Uterus (tissue), 4 donors: Measurements from ENCODE around the gene CIC. TPM values are rescaled to one million over a fixed set of nuclear protein-coding genes. Genes with fewer than 3 reads are reported as not detected.

Experiments
- DNase-seq, 2 donors: peaks; one replicate each; pipeline ENCODE4 v3.0.0-alpha.2; 2019 to 2020
- H3K27ac ChIP-seq, 2 donors: fragments of 200-600 bp; sonication (generic); 1 replicate in 1 of 2; 2 replicates in 1 of 2; pipeline ENCODE4 v1.5.1; 2016 to 2018
- H3K27me3 ChIP-seq, 2 donors: fragments of 200-600 bp; sonication (generic); one replicate each; pipeline ENCODE4 v1.5.1; 2018 to 2019; ENCODE audit warnings: control low read depth in 1 of 2
- H3K36me3 ChIP-seq, 2 donors: fragments of 200-600 bp; sonication (generic); one replicate each; pipeline ENCODE4 v1.5.1; 2019; ENCODE audit warnings: control low read depth in 1 of 2
- H3K4me1 ChIP-seq, 2 donors: fragments of 200-600 bp; sonication (generic); one replicate each; pipeline ENCODE4 v1.5.1; 2018 to 2019; ENCODE audit warnings: control low read depth in 1 of 2
- H3K4me3 ChIP-seq, 2 donors: fragments of 200-600 bp; sonication (generic); 1 replicate in 1 of 2; 2 replicates in 1 of 2; pipeline ENCODE4 v1.5.1; 2018 to 2019; ENCODE audit warnings: mild to moderate bottlenecking in 1 of 2
- H3K9me3 ChIP-seq, 2 donors: fragments of 200-600 bp; sonication (generic); one replicate each; pipeline ENCODE4 v1.5.1; 2019; ENCODE audit warnings: control low read depth in 1 of 2
- POLR2A ChIP-seq, 2 donors: fragments of 450-650 bp; IDR thresholded peaks; one replicate each; pipeline ENCODE4 v1.6.1; 2016; ENCODE audit warnings: antibody characterized with exemption in 2 of 2, mild to moderate bottlenecking in 1 of 2, moderate library complexity in 1 of 2
- intact Hi-C: fragments of 100-400 bp; cut with DNase I; formaldehyde crosslinking; loops from one replicate; pipeline ENCODE4 v1.15.1; 2023; ENCODE audit warnings: low total_unique reads
- total RNA-seq, 4 donors: library from RNA; depleted of rRNA in 3 of 4; stranded (reverse); fragments of >200 nt in 3 of 4; gene quantifications; one replicate each; pipeline versions ENCODE4 v1.1.0 to v1.2.4, GENCODE V29; 2014 to 2023
- TF ChIP-seq, protein P1 (sequence below), 4 experiments: fragments of 200-600 bp in 2 of 4; fragments of 450-650 bp in 2 of 4; sonication (generic) in 2 of 4; IDR thresholded peaks; one replicate each; pipeline ENCODE4 v1.5.1; 2016 to 2019; ENCODE audit warnings: antibody characterized with exemption in 4 of 4, mild to moderate bottlenecking in 2 of 4, moderate library complexity in 1 of 4
- donor health status: DM: yes; HTN: yes; CAD: no.

CIC gene
- total RNA-seq, 4 donors from 2014 or later = 28.7 to 155 (median 47.4) TPM

- H3K4me1 ChIP-seq = no peaks in the 10 kb centered on the region
- intact Hi-C loops = no loop called here
- H3K36me3 ChIP-seq = no peaks in the 10 kb centered on the region
- H3K27ac ChIP-seq = no peak overlapping the region
- no peaks in the 10 kb centered on the region for H3K27me3 ChIP-seq
- no peaks in the 10 kb centered on the region for H3K9me3 ChIP-seq
- no peak overlapping the region for H3K4me3 ChIP-seq
- TF ChIP-seq POLR2A (IDR thresholded peaks at IDR 0.05) = no peak
- TF ChIP-seq, protein P1, sequence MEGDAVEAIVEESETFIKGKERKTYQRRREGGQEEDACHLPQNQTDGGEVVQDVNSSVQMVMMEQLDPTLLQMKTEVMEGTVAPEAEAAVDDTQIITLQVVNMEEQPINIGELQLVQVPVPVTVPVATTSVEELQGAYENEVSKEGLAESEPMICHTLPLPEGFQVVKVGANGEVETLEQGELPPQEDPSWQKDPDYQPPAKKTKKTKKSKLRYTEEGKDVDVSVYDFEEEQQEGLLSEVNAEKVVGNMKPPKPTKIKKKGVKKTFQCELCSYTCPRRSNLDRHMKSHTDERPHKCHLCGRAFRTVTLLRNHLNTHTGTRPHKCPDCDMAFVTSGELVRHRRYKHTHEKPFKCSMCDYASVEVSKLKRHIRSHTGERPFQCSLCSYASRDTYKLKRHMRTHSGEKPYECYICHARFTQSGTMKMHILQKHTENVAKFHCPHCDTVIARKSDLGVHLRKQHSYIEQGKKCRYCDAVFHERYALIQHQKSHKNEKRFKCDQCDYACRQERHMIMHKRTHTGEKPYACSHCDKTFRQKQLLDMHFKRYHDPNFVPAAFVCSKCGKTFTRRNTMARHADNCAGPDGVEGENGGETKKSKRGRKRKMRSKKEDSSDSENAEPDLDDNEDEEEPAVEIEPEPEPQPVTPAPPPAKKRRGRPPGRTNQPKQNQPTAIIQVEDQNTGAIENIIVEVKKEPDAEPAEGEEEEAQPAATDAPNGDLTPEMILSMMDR (IDR thresholded peaks at IDR 0.05) = no peak
- no peak for DNase-seq
Measured at GRCh38 chr19:42235181-42235580, 33.9 kb upstream of the CIC start.

DNA sequence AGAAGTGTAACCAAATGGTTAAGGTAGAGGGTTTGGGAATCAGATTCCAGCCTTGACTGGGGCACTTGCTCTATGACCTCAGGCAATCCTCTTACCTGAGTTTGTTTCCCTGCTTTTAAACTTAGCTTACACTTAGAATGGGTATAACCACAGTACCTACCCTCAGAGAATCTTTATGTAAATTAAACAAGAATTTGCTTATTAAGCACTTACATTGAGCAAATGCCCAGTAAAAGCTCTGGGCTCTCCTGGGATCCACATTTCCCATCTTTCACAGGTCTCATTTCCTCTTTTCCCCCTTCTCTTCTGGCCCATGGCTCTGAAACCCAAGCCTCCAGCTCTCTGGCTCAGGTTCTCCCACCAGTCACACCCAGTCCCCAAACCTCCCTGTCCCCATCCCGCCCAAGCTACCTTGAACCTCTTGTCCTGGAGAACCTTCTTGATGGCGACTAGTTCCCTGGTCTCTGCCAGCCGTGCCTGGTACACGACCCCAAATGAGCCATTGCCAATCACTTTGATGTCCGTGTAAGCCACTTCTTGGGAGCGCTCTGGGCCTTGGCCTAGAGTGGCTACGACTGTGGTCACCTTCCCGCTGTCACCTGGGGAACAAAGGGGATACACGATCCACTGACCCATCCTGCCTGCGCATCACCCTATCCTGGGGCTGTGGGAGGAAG, 29.4 kb upstream of the CIC start:
- H3K9me3 ChIP-seq = no peaks in the 10 kb centered on the region
- H3K27ac ChIP-seq = no peak overlapping the region
- DNase-seq = no peak
- H3K36me3 ChIP-seq = no peaks in the 10 kb centered on the region
- peaks cover 0 to 6% of the 10 kb centered on the region in 2 donors for H3K4me1 ChIP-seq
- H3K27me3 ChIP-seq = no peaks in the 10 kb centered on the region
- intact Hi-C loops = no loop called here
- TF ChIP-seq POLR2A (IDR thresholded peaks at IDR 0.05) = no peak
- TF ChIP-seq, protein P1 (IDR thresholded peaks at IDR 0.05) = no peak
- H3K4me3 ChIP-seq = no peak overlapping the region

DNA sequence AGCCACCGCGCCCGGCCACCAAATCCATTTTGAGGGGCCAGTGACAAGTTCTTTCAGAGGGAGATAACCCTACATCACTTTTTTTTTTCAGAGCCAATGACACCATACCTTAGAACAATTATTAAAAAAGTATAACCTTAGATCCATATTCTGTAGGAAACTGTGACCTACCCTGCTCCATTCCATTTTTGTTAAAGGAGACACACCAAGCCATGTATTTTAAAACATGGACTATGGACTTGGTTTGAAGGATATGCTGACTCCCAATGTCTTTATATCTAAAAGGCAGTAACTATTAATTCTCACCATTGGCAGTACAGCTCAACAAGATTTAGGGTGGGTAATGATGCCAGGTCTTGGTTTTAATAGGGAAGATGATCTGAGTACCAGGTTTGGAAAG, 27.8 kb upstream of the CIC start:
- TF ChIP-seq, protein P1 (IDR thresholded peaks at IDR 0.05) = no peak
- no peak for TF ChIP-seq POLR2A (IDR thresholded peaks at IDR 0.05)
- Histone ChIP-seq H3K27me3 (no peaks in the 10 kb centered on the region), H3K4me1 (peaks cover 4 to 15% of the 10 kb centered on the region in 2 donors), H3K36me3 (no peaks in the 10 kb centered on the region), H3K27ac (peak overlapping the region; percentile 86 to 95), H3K9me3 (no peaks in the 10 kb centered on the region), H3K4me3 (peak overlapping the region in 1 of 2 donors; percentile 81)
- no peak for DNase-seq
- intact Hi-C loops = no loop called here

DNA sequence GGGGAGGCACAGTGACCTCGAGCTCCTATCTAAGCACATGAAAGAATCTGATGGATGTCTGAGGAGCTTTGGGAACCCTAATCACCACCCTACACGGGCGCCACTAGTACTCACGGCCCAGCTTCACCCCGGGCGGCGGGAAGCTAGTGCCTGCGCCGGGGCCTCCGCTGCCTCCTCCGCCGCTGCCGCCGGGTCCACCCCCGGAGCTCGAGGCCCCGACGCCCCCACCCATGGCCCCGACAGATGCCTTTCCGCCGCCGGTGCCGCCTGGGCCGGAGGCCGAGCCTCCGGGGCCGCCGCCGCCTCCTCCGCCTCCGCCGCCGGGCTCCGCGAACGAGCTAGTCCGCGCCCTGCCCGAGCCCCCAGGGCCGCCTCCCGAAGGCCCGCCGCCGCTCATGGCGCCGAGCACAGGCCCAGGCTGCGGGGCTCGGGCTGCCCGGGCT, 27.0 kb upstream of the CIC start:
- peak in 1 of 2 donors; percentile 39 for DNase-seq
- Histone ChIP-seq H3K27me3 (no peaks in the 10 kb centered on the region), H3K36me3 (no peaks in the 10 kb centered on the region), H3K4me1 (peaks cover 4 to 17% of the 10 kb centered on the region in 2 donors), H3K4me3 (peak overlapping the region; percentile 58 to 81), H3K27ac (peak overlapping the region; percentile 86 to 95), H3K9me3 (no peaks in the 10 kb centered on the region)
- no peak for TF ChIP-seq POLR2A (IDR thresholded peaks at IDR 0.05)
- TF ChIP-seq, protein P1 (IDR thresholded peaks at IDR 0.05) = peak in 1 of 4 experiments; percentile 4
- intact Hi-C loops = no loop called here

DNA sequence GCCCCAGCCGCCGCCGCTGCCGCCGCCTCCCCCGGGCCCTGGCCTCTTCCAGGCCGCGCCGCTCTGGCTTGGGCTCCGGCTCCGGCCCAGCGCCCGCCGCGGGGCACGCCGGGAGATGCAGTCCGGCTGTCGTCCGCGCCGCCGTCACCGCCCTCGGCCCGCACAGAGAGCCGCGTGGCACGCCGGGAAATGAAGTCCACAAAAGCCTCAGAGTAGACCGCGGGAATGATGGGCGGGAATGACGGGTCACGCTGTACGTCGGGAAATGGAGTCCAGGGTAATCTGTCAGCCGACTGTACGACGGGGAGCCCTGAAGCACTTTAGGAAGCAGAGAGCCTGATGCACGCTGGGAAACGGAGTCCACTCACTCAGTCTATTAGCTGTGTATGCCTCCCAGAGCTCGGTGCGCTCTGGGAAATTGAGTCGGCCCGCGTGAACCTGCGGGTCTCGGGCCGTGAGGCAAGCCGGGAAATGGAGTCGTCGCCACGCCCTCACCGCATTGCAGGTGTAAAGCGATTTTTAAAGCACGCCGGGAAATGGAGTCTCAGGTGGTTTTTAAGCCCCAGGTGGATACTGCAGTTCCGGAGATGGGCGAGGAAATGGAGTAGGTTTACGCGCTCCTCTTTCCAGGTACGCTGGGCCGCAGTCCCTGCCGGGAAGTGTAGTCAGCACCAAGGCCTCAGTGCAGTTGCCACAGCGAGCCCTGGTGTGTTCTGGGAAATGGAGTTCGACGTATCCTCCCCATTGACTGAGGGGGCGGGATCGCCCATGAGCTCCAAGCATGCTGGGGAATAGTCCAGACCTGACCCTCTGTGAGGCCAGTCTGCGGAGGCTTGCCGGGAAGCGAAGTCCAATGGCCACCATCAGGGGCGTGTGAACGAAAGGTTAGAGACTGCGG, 26.3 kb upstream of the CIC start, which contains the start of gene GSK3A:
Gene GSK3A, minus strand, starts transcription at position 91 of the 898 bp plus-strand sequence. CDS start 137 bp downstream, outside the sequence.
- DNase-seq = peak; percentile 98 to 99
- TF ChIP-seq, protein P1 (IDR thresholded peaks at IDR 0.05) = peak in 1 of 4 experiments; percentile 40
- peak; percentile 86 to 88 for TF ChIP-seq POLR2A (IDR thresholded peaks at IDR 0.05)
- Histone ChIP-seq H3K27ac (peak within 1 kb of the TSS; percentile 88 to 95), H3K4me1 (peaks cover 4 to 17% of the 10 kb centered on the region in 2 donors), H3K9me3 (no peaks in the 10 kb centered on the region), H3K4me3 (peak within 1 kb of the TSS; percentile 58 to 81), H3K27me3 (no peaks in the 10 kb centered on the region), H3K36me3 (no peaks in the 10 kb centered on the region)
- intact Hi-C loops = no loop called here
